Astrocyte of the cerebellum (primary cell): ENCODE data around the gene SAMMSON.

ENCODE experiments used
- DNase-seq: peaks from one replicate; pipeline ENCODE4 v3.0.0-alpha.2; 2011; ENCODE audit warnings: low read depth
- H3K4me3 ChIP-seq: 2 replicates; pipeline ENCODE4 v1.5.1; 2011; ENCODE audit warnings: mild to moderate bottlenecking, low read depth, low read length, moderate library complexity
- CTCF ChIP-seq: IDR thresholded peaks from 2 replicates; pipeline ENCODE4 v1.5.1; 2012; ENCODE audit warnings: low read length, low read depth, moderate library complexity, mild to moderate bottlenecking; ENCODE audit errors: missing control alignments
- in situ Hi-C: cut with HindIII; loops from 2 replicates; pipeline ENCODE4 v1.10.0; 2017; ENCODE audit warnings: low sequenced_read_pairs

Gene SAMMSON

GRCh38 chr3:70038693-70039092 is 39.2 kb downstream of the SAMMSON start:
- no peak for DNase-seq
- no peak overlapping the region for H3K4me3 ChIP-seq
- TF ChIP-seq CTCF, result no peak
- in situ Hi-C loops, result no loop called here

GRCh38 chr3:70040386-70040785 is 40.9 kb downstream of the SAMMSON start:
- no peak for TF ChIP-seq CTCF
- no peak for DNase-seq
- in situ Hi-C loops, result no loop called here
- H3K4me3 ChIP-seq, result no peak overlapping the region

- no peak for DNase-seq
- in situ Hi-C loops, result no loop called here
- TF ChIP-seq CTCF, result no peak
- no peak overlapping the region for H3K4me3 ChIP-seq
Measured at GRCh38 chr3:70042641-70043040, 43.1 kb downstream of the SAMMSON start.

- H3K4me3 ChIP-seq, result no peak overlapping the region
- in situ Hi-C loops, result no loop called here
- no peak for DNase-seq
- no peak for TF ChIP-seq CTCF
Measured at GRCh38 chr3:70049761-70050160, 50.2 kb downstream of the SAMMSON start.

GRCh38 chr3:70053293-70053692 is 53.8 kb downstream of the SAMMSON start:
- TF ChIP-seq CTCF, result no peak

GRCh38 chr3:70056081-70056480 is 56.5 kb downstream of the SAMMSON start:
- TF ChIP-seq CTCF, result no peak
- in situ Hi-C loops, result no loop called here
- DNase-seq, result no peak
- no peak overlapping the region for H3K4me3 ChIP-seq

More at GRCh38 chr3:70053293-70053692, 53.8 kb downstream of the SAMMSON start:
- in situ Hi-C loops, result no loop called here
- no peak overlapping the region for H3K4me3 ChIP-seq
- no peak for DNase-seq

- no peak for TF ChIP-seq CTCF
- in situ Hi-C loops, result no loop called here
- no peak overlapping the region for H3K4me3 ChIP-seq
- no peak for DNase-seq
Measured at GRCh38 chr3:70057426-70057825, 57.9 kb downstream of the SAMMSON start.
